Fibroblast of the aortic adventitia (primary cell): ENCODE data around the gene PPA1. TPM values are rescaled to one million over a fixed set of nuclear protein-coding genes. Genes with fewer than 3 reads are reported as not detected.
A peak's percentile ranks its signal among the peaks of the same experiment; 100 is the strongest.

Source experiments
- DNase-seq: peaks from one replicate; pipeline ENCODE4 v3.0.0-alpha.2; 2010; ENCODE audit warnings: low read depth
- H3K4me3 ChIP-seq: 2 replicates; pipeline ENCODE4 v1.5.1; 2011; ENCODE audit warnings: low read depth, mild to moderate bottlenecking, control low read depth, low read length, moderate library complexity
- CTCF ChIP-seq: IDR thresholded peaks from 2 replicates; pipeline ENCODE4 v1.5.1; 2011; ENCODE audit warnings: mild to moderate bottlenecking, low read length, control low read depth, inconsistent platforms; ENCODE audit not compliant: insufficient read depth
- total RNA-seq: library from RNA; depleted of rRNA; stranded (reverse); fragments of >200 nt; gene quantifications from 2 replicates; pipeline ENCODE4 v1.2.3, GENCODE V29; 2012; ENCODE audit warnings: low replicate concordance

The PPA1 gene
- total RNA-seq, 1 donor, result 197 TPM

- DNase-seq, result peak; percentile 51
- no peak overlapping the region for H3K4me3 ChIP-seq
- TF ChIP-seq CTCF, result no peak
Measured at GRCh38 chr10:70271996-70272924, 39.0 kb upstream of the PPA1 start.

DNA sequence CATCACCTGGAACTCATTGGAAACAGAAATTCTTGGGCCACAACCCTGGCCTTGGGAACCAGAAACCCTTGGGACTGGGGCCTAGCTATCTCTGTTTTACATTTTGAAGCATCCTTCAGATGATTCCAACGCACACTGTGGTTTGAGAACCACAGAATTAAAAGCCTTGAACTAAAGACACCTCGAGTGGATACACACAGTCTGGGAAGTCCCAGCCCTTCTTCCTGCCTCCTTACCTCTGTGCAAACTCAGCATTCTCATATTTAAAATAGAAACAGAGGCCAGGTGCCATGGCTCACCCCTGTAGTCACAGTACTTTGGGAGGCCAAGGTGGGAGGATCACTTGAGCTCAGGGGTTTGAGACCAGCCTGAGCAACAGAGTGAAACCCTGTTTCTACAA, 37.7 kb upstream of the PPA1 start:
- no peak for DNase-seq
- TF ChIP-seq CTCF, result no peak
- H3K4me3 ChIP-seq, result no peak overlapping the region

DNA sequence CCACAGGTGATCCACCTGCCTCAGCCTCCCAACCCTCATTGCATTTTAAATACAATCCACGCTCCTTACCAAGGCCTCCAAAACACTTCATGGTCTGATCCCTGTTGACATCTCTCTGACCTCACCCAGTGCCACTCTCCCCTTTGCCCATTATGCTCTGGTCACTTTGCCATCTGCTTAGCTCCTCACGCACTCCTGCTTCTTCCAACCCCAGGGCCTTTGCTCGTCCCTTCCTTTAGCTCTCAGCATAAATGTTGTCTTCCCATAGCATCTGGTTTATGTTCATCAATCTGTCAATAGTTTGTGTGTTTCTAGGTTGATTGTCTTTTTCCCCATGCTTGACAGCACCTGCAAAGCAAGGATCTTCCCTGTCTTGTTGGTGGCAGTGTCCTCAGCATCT, 36.5 kb upstream of the PPA1 start:
- H3K4me3 ChIP-seq, result no peak overlapping the region
- no peak for DNase-seq
- no peak for TF ChIP-seq CTCF

DNA sequence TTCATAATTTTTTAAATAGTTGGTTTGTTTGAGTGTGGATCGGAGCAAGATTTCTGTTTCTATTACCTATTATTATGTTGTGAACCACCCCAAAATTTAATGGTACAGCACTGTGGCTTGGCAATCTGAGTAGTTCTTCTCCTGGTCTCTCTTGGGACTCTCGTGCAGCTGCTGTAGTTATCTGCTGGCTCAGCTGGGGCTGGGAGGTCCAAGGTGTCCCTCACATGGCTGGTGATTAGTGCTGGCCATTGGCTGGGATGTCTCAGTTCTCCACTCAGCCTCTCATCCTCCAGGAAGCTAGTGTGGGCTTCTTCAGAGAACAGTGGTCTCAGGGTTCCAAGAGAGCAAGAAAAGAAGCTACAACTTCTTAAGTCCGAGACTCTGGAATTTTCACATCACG, 35.1 kb upstream of the PPA1 start:
- no peak for DNase-seq
- TF ChIP-seq CTCF, result no peak
- H3K4me3 ChIP-seq, result no peak overlapping the region

DNA sequence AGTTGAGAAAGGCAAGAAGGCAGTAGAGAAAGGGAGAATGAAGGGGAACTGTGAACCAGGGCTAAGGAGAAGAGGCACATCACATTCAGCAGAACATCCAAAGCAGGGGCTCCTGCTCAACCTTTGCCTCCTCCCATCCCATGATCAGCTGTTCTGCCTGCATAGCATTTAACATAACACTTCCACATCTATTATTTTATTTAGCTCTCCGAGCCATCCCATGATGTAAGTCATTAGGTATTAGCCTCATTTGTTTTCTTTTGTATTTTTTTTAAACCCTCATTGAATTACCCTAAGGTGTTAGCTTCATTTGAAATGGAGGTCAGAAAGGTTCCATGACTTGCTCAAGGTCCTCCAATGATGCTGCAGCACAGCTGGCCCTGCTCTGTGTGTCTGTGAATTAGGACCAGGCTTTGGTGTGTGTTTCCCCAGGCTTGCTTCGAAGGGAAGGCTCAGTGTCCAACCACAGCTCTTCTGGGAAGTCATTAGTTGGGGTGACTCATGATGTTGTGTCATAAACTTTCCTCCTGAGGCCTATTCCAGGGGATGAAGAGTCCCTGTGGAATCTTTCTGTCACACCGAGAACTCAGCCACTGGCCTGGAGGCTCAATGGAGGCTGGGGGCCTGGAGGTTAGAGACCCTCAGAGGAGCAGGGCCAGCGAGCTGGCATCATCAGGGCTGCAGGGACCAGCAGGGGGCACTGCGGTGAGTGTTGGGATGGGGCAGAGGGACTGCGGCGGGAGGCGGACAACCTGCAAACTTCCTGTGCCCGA, 34.1 kb upstream of the PPA1 start:
- peak; percentile 90 for DNase-seq
- TF ChIP-seq CTCF, result peak; percentile 24
- H3K4me3 ChIP-seq, result no peak overlapping the region

GRCh38 chr10:70266701-70267100, 33.5 kb upstream of the PPA1 start:
- no peak overlapping the region for H3K4me3 ChIP-seq
- no peak for DNase-seq
- no peak for TF ChIP-seq CTCF
